Measurements from ENCODE around the gene RAPGEF4.

- TF ChIP-seq POLR2AphosphoS5 (IDR thresholded peaks at IDR 0.05; ENCODE audit: low read depth, low read length), result no peak
- TF ChIP-seq SIN3A (IDR thresholded peaks at IDR 0.05; ENCODE audit: borderline replicate concordance, insufficient read depth, low read length), result no peak
- no peak for TF ChIP-seq TAF1 (IDR thresholded peaks at IDR 0.05; ENCODE audit: borderline replicate concordance, insufficient read depth, low read length)
Measured at GRCh38 chr2:172713365-172713875, 22.2 kb upstream of the RAPGEF4 start.
